Esophagus squamous epithelium (tissue), 5 donors: ENCODE data around the gene ENHO. TPM values are rescaled to one million over a fixed set of nuclear protein-coding genes. Genes with fewer than 3 reads are reported as not detected.

Experiments used
- DNase-seq: peaks from one replicate; lab custom pipeline; 2025; lab: John Stamatoyannopoulos, UW
- H3K27ac ChIP-seq, 4 donors: fragments of 200-600 bp; sonication (generic); one replicate each; pipeline ENCODE4 v1.5.1; 2016 to 2019; ENCODE audit warnings: mild to moderate bottlenecking in 1 of 4
- H3K27me3 ChIP-seq, 4 donors: fragments of 200-600 bp; sonication (generic); 1 replicate in 3 of 4; 2 replicates in 1 of 4; pipeline versions ENCODE4 v1.5.1 to v1.6.0; 2017 to 2021; ENCODE audit warnings: antibody characterized with exemption in 1 of 4
- H3K36me3 ChIP-seq, 3 donors: fragments of 200-600 bp; sonication (generic); one replicate each; pipeline ENCODE4 v1.5.1; 2016 to 2019
- H3K4me1 ChIP-seq, 3 donors: fragments of 200-600 bp; sonication (generic); one replicate each; pipeline ENCODE4 v1.5.1; 2017 to 2019
- H3K4me3 ChIP-seq, 4 donors: fragments of 200-600 bp; sonication (generic); 1 replicate in 3 of 4; 2 replicates in 1 of 4; pipeline ENCODE4 v1.5.1; 2016 to 2019; ENCODE audit warnings: mild to moderate bottlenecking in 2 of 4, moderate library complexity in 1 of 4
- H3K9me3 ChIP-seq, 3 donors: fragments of 200-600 bp; sonication (generic); one replicate each; pipeline ENCODE4 v1.5.1; 2016 to 2019
- POLR2A ChIP-seq, 4 donors: fragments of 450-650 bp; IDR thresholded peaks; one replicate each; pipeline ENCODE4 v1.6.1; 2017; ENCODE audit warnings: antibody characterized with exemption in 4 of 4, mild to moderate bottlenecking in 4 of 4, moderate library complexity in 3 of 4
- WGBS, 2 donors: methylation state at CpG; one replicate each; pipeline ENCODE4 v1.1.5; 2018; 5-methylcytosine and 5-hydroxymethylcytosine counted together
- intact Hi-C: fragments of 100-400 bp; cut with DNase I; formaldehyde crosslinking; loops from one replicate; pipeline ENCODE4 v1.15.0; 2022
- total RNA-seq, 4 donors: library from RNA; depleted of rRNA; stranded (reverse); fragments of >200 nt; gene quantifications; one replicate each; pipeline ENCODE4 v1.1.0, GENCODE V29; 2016
- TF ChIP-seq, protein P1 (sequence below), 6 experiments: fragments of 450-650 bp in 4 of 6; fragments of 200-600 bp in 2 of 6; sonication (generic) in 2 of 6; IDR thresholded peaks; one replicate each; pipeline ENCODE4 v1.5.1; 2016 to 2019; ENCODE audit warnings: antibody characterized with exemption in 6 of 6, mild to moderate bottlenecking in 4 of 6, moderate library complexity in 4 of 6
- donor health status: DM: yes; HTN: yes; CAD: no.

The ENHO gene
- total RNA-seq, 4 donors from 2014 or later = 0.38 TPM; not detected in 3

DNA sequence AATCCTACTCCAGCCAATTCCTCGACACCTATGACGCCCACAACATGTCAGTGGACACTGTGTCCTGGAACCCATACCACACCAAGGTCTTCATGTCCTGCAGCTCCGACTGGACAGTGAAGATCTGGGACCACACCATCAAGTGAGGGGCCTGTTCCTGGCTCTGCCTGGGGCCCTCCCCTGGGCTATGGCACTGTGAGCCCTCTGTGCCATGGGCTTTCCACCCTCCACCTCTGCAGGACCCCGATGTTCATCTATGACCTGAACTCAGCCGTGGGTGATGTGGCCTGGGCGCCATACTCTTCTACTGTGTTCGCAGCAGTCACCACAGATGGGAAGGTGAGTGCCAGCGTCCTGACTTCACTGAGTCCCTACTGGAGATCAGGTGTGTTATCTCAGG is 8.4 kb downstream of the ENHO start:
- Histone ChIP-seq H3K27ac (no peak overlapping the region), H3K4me1 (peaks cover 0 to 9% (median 0%) of the 10 kb centered on the region in 3 donors), H3K36me3 (no peaks in the 10 kb centered on the region), H3K9me3 (no peaks in the 10 kb centered on the region), H3K4me3 (no peak overlapping the region), H3K27me3 (no peaks in the 10 kb centered on the region)
- intact Hi-C loops = no loop called here
- TF ChIP-seq POLR2A (IDR thresholded peaks at IDR 0.05) = no peak
- TF ChIP-seq, protein P1, sequence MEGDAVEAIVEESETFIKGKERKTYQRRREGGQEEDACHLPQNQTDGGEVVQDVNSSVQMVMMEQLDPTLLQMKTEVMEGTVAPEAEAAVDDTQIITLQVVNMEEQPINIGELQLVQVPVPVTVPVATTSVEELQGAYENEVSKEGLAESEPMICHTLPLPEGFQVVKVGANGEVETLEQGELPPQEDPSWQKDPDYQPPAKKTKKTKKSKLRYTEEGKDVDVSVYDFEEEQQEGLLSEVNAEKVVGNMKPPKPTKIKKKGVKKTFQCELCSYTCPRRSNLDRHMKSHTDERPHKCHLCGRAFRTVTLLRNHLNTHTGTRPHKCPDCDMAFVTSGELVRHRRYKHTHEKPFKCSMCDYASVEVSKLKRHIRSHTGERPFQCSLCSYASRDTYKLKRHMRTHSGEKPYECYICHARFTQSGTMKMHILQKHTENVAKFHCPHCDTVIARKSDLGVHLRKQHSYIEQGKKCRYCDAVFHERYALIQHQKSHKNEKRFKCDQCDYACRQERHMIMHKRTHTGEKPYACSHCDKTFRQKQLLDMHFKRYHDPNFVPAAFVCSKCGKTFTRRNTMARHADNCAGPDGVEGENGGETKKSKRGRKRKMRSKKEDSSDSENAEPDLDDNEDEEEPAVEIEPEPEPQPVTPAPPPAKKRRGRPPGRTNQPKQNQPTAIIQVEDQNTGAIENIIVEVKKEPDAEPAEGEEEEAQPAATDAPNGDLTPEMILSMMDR (IDR thresholded peaks at IDR 0.05) = no peak
- WGBS, 2 donors = 72 to 85% methylated on average over 2 to 6 of the region's 8 CpGs
- DNase-seq = no peak

DNA sequence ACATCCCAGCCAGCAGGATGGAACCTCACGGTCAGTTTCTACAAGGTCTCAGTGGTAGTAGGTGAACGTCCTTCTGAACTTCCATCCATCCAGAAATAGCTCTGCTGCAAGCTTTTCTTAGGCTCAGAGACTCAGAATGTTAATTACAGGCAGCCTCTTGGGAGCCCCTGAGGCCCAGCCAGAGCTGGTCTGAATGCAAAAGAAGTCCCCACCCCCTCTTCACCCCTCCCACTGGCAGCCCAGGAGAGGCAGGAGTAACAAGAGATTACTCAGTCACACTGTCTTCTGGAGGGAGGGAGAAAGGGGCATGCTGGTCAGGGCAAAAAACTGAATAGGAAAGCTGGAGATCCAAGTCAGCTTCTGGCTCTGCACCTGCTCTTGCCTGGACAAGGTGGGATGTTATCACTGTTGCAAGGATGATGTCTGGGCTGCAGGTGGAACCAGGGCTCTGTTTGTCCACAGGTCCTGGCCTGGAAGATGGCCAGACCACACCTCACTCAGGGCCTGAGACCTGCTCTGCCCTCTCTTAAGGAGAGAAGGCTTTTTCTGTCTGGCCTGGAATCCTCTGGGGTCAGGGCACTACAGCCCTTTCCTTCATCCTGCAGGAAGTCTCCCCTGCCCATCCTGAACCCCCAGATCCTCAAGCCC is 9.1 kb downstream of the ENHO start:
- Histone ChIP-seq H3K4me1 (peaks cover 0 to 9% (median 0%) of the 10 kb centered on the region in 3 donors), H3K27ac (no peak overlapping the region), H3K27me3 (no peaks in the 10 kb centered on the region), H3K36me3 (no peaks in the 10 kb centered on the region), H3K4me3 (no peak overlapping the region), H3K9me3 (no peaks in the 10 kb centered on the region)
- intact Hi-C loops = no loop called here
- WGBS, 2 donors = 90 to 100% methylated on average over 2 of the region's 2 CpGs
- DNase-seq = no peak
- TF ChIP-seq, protein P1 (IDR thresholded peaks at IDR 0.05) = no peak
- no peak for TF ChIP-seq POLR2A (IDR thresholded peaks at IDR 0.05)

DNA sequence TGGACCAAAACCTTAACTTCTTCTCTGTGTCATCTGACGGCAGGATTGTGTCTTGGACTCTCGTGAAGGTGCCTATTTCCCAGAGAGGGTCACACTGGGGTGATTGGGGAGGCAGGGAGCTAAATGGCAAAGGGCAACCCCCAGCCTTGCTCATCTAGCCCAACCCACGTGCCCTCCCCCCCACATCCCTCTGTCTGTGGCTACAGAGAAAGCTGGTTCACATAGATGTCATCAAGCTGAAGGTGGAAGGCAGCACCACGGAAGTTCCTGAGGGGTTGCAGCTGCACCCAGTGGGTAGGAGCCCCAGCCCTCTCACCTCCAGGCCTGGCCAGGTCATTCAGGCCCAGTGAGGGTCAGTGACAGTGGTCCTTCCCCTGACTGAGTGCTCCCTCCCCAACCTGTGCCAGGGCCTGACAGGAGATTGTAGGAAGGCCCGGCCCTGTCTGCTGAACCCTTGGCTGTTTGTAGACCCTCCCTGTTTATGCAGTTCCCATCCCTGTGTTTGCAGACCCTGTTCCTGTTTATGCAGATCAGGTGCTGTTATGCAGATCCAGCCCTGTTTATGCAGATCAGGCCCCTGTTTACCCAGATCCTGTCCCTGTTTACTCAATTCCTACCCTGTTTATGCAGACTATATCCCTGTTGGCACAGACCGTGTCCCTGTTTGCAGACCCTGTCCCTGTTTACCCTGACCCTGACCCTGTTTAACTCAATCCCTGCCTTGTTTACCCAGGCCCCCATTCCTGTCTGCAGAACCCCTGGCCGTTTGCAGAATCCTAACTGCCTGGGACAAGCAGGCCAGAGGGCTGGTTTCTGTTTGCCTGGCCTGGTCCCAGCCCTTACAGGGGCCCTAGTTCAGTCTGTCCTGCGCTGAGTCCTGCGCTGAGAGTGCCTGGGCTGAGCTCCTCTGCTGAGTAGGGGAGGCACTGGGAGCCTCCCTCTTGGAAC is 10.4 kb downstream of the ENHO start:
- TF ChIP-seq, protein P1 (IDR thresholded peaks at IDR 0.05) = no peak
- no peak for TF ChIP-seq POLR2A (IDR thresholded peaks at IDR 0.05)
- no peak for DNase-seq
- Histone ChIP-seq H3K27me3 (no peaks in the 10 kb centered on the region), H3K9me3 (no peaks in the 10 kb centered on the region), H3K36me3 (no peaks in the 10 kb centered on the region), H3K4me1 (peaks cover 0 to 9% (median 0%) of the 10 kb centered on the region in 3 donors), H3K4me3 (no peak overlapping the region), H3K27ac (no peak overlapping the region)
- WGBS, 2 donors = 59 to 76% methylated on average over 6 to 7 of the region's 9 CpGs
- intact Hi-C loops = no loop called here

DNA sequence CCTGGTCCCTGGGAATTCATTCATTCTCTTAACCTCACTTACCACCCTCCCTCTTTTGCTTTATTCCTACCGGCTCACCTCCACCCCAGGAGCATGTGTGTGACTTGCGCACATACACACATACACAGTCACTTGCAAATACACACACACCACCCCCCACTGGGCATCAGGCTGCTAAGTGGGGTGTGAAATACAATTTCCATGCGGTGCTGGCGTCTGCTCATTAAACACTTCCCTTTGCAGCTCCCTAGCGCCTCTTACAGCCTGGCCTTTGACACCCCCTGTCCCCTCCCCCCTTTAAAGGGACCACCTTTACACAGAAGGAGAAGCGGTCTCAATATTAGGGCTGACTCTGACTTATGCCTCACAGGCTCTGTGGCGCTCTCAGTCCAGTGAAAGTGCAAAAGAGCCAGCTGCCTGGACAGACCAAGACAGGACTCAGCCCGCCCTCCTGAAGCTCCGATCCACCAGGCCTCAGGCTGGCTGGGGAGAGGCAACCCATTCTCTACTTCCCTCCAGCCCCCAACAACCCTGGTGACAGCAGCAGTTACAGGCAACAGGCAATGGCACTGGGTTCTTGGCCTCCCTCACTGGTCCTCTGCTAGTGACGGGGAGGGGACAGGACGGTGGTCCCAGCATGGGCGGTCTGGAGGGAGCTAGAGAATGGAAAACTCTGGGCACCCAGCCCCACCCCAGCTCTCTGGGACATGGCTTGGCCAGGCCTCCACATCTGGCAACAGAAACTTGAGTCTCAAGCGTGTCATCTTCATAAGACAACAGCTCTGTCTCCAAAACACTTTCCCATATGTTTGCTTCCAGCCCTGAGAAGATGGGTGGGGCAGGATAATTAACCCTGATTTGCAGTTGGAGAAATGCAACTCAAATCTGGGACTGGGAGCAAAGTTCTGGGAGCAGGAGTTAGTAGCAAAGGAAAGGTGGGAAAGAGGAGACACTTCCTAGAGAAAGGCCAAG is 12.0 kb downstream of the ENHO start:
- no peak for TF ChIP-seq POLR2A (IDR thresholded peaks at IDR 0.05)
- TF ChIP-seq, protein P1 (IDR thresholded peaks at IDR 0.05) = no peak
- intact Hi-C loops = no loop called here
- no peak for DNase-seq
- Histone ChIP-seq H3K9me3 (no peaks in the 10 kb centered on the region), H3K4me1 (peaks cover 0 to 9% (median 0%) of the 10 kb centered on the region in 3 donors), H3K4me3 (no peak overlapping the region), H3K36me3 (no peaks in the 10 kb centered on the region), H3K27me3 (no peaks in the 10 kb centered on the region), H3K27ac (no peak overlapping the region)
- 70 to 71% methylated on average over 10 of the region's 13 CpGs for WGBS, 2 donors
